Activated naive CD8-positive, alpha-beta T cell (primary cell): ENCODE data around the gene ADTRP.

ENCODE experiments used
- H3K27ac Mint-ChIP-seq: one replicate; pipeline ENCODE4 v1.8.0; 2021; ENCODE audit warnings: mixed read lengths
- H3K27me3 Mint-ChIP-seq: one replicate; pipeline ENCODE4 v1.8.0; 2021; ENCODE audit warnings: mixed read lengths
- H3K36me3 Mint-ChIP-seq: one replicate; pipeline ENCODE4 v1.8.0; 2021; ENCODE audit warnings: mixed read lengths
- H3K4me1 Mint-ChIP-seq: one replicate; pipeline ENCODE4 v1.8.0; 2021; ENCODE audit warnings: low read depth, mixed read lengths
- H3K4me3 Mint-ChIP-seq: one replicate; pipeline ENCODE4 v1.8.0; 2021; ENCODE audit warnings: mild to moderate bottlenecking, mixed read lengths
- H3K9me3 Mint-ChIP-seq: one replicate; pipeline ENCODE4 v1.8.0; 2021; ENCODE audit warnings: low read depth, mixed read lengths

ADTRP gene, protein sequence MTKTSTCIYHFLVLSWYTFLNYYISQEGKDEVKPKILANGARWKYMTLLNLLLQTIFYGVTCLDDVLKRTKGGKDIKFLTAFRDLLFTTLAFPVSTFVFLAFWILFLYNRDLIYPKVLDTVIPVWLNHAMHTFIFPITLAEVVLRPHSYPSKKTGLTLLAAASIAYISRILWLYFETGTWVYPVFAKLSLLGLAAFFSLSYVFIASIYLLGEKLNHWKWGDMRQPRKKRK

DNA sequence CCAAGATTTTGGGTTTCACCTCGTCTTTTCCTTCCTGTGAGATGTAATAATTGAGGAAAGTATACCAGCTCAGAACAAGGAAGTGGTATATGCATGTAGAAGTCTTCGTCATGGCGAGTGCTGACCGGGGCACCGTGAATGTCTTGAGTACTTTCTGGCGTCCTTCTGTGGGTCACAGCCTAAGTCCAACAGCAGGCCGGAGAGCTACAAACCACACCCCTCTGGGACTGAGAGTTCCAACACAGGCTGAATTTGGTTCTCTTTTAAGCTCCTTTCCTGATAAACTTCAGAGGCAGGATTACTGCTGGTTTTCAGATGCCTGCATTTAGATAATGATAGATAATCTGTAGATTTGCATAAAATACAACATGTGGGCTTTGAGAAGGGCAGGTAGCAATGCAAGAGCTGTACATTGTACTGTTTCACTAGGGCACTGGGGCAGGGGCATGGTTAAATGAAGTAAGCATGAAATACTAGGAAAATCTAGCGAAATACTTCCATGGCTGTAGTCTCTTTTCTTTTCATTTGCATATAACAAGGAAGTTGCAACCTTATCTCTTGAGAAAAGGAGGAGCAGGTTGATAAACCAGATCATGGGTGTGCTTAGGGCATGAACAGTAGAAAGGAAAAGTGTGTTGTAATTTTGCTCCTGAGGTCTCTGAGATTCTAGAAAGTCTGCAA is at the start of gene ADTRP:
ADTRP (minus strand) TSS at position 156 of the 681 bp plus-strand sequence; CDS start at position 112, 44 bp downstream.
- Mint-ChIP-seq H3K36me3 (no peaks in the 10 kb centered on the region), H3K4me3 (no peak within 1 kb of the TSS), H3K9me3 (no peaks in the 10 kb centered on the region), H3K27ac (no peak within 1 kb of the TSS), H3K4me1 (no peaks in the 10 kb centered on the region), H3K27me3 (no peaks in the 10 kb centered on the region)

DNA sequence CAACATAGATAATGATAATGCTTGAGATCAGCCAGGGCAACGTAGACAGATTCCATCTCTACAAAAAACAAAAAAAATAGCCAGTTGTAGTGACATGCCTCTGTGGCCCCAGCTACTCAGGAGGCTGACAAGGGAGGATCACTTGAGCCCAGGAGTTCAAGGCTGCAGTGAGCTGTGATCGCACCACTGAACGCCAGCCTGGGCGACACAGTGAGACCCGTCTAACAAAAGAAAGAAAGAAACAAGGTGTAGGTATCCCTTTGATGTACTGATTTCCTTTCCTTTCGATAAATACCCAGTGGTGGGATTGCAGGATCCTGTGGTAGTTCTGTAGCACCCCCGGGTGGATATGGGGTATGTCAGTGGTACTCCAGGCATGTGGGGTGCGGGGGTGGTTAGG is 48.2 kb upstream of the ADTRP start:
- Mint-ChIP-seq H3K27me3 (no peaks in the 10 kb centered on the region), H3K4me1 (peaks cover 11% of the 10 kb centered on the region), H3K9me3 (no peaks in the 10 kb centered on the region), H3K36me3 (no peaks in the 10 kb centered on the region), H3K4me3 (no peak overlapping the region), H3K27ac (no peak overlapping the region)

DNA sequence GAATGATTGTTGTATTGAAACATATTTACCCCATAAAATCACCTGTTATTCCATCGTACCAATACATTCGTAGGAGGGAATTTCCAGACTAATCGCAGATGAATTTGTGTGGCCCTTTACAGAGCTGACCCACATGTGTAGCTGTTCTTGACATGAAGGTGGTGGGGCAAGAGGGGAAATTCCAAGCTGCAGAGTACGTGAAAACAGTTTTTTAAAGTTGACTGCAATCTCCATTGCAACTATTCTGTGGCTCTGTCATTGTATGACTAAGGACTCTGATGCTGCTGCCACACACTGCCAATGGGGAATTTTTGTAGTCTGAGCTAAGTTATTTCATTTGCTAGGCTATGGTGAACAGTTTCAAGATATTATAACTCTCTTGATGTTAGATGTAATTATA is 46.4 kb upstream of the ADTRP start:
- H3K4me1 Mint-ChIP-seq = peaks cover 11% of the 10 kb centered on the region
- no peaks in the 10 kb centered on the region for H3K27me3 Mint-ChIP-seq
- H3K4me3 Mint-ChIP-seq = peak overlapping the region; percentile 54
- peak overlapping the region; percentile 61 for H3K27ac Mint-ChIP-seq
- H3K9me3 Mint-ChIP-seq = no peaks in the 10 kb centered on the region
- peaks cover under 1% of the 10 kb centered on the region for H3K36me3 Mint-ChIP-seq

DNA sequence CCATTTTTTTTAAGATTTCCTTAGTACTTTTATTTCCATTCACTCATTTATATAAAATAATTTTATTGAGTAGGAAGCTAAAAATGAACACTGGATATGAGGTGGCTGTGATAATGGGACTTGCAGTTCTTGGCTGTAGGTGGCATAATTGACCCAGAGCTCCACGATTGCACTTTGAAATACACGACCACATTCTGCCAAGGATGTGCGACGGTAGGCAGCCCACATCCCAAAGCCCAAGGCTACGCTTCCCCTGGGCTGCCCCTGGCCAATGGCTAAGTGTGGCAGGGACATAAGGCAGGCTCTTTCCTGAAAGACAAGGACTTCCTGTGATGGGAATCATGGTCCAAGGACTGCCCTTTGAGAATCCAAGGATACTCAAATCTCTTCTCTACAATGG is 43.7 kb upstream of the ADTRP start:
- Mint-ChIP-seq H3K4me1 (peaks cover 10% of the 10 kb centered on the region), H3K4me3 (no peak overlapping the region), H3K27me3 (no peaks in the 10 kb centered on the region), H3K27ac (no peak overlapping the region), H3K36me3 (peaks cover 8% of the 10 kb centered on the region), H3K9me3 (no peaks in the 10 kb centered on the region)

DNA sequence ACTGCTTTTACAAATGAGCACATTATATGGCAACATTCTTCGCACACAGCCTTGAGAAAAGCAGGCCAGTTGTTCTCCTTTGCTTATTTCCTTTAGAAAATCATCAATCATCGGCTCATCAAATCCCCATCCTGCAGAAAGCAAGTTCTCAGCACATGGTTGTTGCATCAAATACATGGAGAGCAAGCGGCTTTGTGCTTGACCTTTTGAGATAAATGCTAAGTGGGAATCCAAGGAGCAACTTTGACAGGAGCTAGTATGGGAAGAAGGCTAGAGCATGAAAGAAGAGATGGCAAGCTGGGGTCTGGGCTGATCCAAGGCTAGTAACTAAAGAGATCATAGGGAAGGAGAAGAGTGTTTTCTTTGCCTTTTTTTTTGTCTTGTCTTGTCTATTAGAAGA is 43.2 kb upstream of the ADTRP start:
- peaks cover 10% of the 10 kb centered on the region for H3K4me1 Mint-ChIP-seq
- H3K27me3 Mint-ChIP-seq = no peaks in the 10 kb centered on the region
- no peak overlapping the region for H3K4me3 Mint-ChIP-seq
- no peak overlapping the region for H3K27ac Mint-ChIP-seq
- H3K36me3 Mint-ChIP-seq = peaks cover 8% of the 10 kb centered on the region
- no peaks in the 10 kb centered on the region for H3K9me3 Mint-ChIP-seq

DNA sequence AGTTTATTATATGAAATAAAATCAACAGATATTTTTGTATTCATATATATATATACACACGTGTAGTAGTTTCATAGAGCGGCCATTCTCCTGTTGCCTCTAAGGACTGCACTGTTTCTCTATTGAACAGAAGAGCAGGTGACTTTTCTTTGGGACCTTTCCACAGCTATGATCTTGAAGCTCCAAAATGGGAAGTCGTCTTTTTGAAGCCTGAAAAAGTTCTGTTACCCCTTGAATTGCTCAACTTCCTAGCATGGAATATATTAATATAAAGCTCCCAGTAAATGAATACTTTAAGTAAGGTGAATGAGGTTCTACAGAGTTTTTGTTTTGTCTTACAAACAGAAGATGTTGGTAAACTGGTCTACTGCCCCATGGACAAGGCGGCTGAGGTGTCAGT is 42.2 kb upstream of the ADTRP start:
- H3K27me3 Mint-ChIP-seq = no peaks in the 10 kb centered on the region
- H3K27ac Mint-ChIP-seq = no peak overlapping the region
- H3K36me3 Mint-ChIP-seq = peaks cover 8% of the 10 kb centered on the region
- H3K4me1 Mint-ChIP-seq = peaks cover 10% of the 10 kb centered on the region
- no peak overlapping the region for H3K4me3 Mint-ChIP-seq
- H3K9me3 Mint-ChIP-seq = no peaks in the 10 kb centered on the region

DNA sequence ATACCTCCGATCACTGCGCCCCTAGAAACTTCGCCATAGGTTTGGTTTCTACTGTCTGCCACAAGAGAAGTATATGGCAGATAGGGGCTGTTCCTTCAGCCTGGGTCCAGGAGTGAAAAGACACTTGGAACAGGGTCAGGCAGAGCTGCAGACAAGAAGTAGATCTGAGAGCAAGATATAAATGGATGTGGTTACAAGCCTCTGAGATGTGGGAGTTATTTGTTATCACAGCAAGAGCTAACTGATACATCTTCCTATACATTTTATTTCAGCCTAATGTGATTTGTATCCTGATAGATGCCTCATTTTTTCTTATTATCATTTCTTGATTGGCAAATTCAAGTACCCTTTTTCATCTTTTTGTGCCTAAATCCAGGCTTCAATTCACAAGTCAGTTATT is 40.9 kb upstream of the ADTRP start:
- H3K27ac Mint-ChIP-seq = no peak overlapping the region
- no peak overlapping the region for H3K4me3 Mint-ChIP-seq
- peaks cover 8% of the 10 kb centered on the region for H3K36me3 Mint-ChIP-seq
- H3K9me3 Mint-ChIP-seq = no peaks in the 10 kb centered on the region
- peaks cover 1% of the 10 kb centered on the region for H3K4me1 Mint-ChIP-seq
- no peaks in the 10 kb centered on the region for H3K27me3 Mint-ChIP-seq

DNA sequence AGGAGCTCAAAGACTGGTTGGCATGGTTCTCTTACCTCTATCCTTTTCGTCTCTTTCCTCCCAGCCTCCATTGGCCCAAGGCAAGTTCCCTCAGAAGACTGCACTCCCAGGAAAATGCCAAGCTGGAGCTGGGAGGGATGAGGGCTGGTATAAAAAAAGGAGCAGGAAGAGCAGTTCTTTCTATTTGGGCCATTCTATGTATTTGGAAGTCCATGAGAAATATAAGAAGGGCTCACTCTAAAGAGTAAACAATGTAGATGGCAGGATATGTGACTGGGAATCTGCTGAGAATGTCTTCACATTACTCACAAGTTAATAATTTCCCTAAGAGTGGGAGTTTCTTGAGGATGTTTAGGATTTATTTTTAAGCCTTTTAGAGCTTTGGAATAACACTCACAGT is 36.6 kb upstream of the ADTRP start:
- no peaks in the 10 kb centered on the region for H3K27me3 Mint-ChIP-seq
- no peak overlapping the region for H3K27ac Mint-ChIP-seq
- H3K9me3 Mint-ChIP-seq = no peaks in the 10 kb centered on the region
- peaks cover 7% of the 10 kb centered on the region for H3K4me1 Mint-ChIP-seq
- H3K36me3 Mint-ChIP-seq = peaks cover 8% of the 10 kb centered on the region
- H3K4me3 Mint-ChIP-seq = no peak overlapping the region

DNA sequence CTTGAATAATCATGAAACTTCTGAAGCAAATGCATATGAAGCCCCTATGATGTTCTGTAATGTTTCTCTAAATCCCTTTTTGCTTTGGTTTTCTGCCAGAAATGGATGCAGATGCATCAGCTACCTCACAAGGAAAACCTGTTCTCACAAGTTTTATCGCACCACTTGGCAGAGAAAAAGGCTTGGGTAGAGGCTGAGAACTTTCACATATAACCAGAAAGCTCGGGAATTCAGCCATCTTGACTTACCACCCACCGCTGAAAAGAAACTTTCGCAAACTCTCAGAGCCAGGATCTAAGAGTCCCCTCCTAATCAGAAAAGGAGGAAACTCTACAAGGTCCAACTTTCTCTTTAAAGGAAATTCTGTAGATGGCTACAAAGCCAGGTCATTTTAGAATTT is 36.2 kb upstream of the ADTRP start:
- H3K9me3 Mint-ChIP-seq = no peaks in the 10 kb centered on the region
- no peaks in the 10 kb centered on the region for H3K27me3 Mint-ChIP-seq
- no peak overlapping the region for H3K4me3 Mint-ChIP-seq
- peaks cover 6% of the 10 kb centered on the region for H3K36me3 Mint-ChIP-seq
- H3K27ac Mint-ChIP-seq = no peak overlapping the region
- peaks cover 7% of the 10 kb centered on the region for H3K4me1 Mint-ChIP-seq

DNA sequence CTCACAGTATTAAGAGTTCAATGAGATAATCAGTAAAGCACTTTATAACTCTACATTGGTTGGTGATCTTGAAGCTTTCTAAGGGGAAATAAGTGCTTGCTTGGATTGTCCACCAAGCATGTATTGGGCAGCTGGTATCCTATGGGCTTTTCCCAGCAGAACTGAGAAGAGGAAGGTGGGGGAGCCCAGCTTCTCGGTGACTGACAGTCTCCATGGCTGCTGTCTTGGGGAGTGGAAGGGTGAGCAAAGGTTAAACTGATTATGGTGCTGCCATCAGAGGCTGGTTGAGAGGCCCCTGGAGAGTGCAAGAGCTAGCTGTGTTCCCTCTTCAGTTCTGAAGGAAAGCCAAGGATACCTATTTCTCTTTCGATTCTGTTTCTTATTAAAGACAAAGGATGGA is 35.5 kb upstream of the ADTRP start:
- Mint-ChIP-seq H3K4me1 (peaks cover 7% of the 10 kb centered on the region), H3K4me3 (no peak overlapping the region), H3K27me3 (no peaks in the 10 kb centered on the region), H3K27ac (no peak overlapping the region), H3K36me3 (no peaks in the 10 kb centered on the region), H3K9me3 (no peaks in the 10 kb centered on the region)

DNA sequence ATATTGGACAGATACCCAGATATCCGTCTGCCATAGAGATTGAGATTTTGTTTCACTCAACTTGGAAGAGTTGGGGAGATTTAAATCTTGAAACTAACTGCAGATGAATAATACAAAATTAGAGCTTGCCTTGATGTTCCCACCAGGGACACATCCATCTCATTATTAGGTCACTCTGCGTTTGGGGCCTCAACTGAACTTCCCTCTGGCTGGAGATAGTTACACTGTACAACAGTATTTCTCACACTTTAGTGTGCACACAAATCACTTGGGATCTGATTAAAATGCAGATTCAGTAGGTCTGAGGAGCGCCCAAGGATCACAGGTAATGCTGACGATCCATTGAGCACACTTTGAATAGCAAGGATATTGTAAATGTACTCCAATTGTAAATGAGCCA is 35.0 kb upstream of the ADTRP start:
- Mint-ChIP-seq H3K4me1 (peaks cover 7% of the 10 kb centered on the region), H3K27ac (no peak overlapping the region), H3K36me3 (no peaks in the 10 kb centered on the region), H3K9me3 (no peaks in the 10 kb centered on the region), H3K4me3 (no peak overlapping the region), H3K27me3 (no peaks in the 10 kb centered on the region)

DNA sequence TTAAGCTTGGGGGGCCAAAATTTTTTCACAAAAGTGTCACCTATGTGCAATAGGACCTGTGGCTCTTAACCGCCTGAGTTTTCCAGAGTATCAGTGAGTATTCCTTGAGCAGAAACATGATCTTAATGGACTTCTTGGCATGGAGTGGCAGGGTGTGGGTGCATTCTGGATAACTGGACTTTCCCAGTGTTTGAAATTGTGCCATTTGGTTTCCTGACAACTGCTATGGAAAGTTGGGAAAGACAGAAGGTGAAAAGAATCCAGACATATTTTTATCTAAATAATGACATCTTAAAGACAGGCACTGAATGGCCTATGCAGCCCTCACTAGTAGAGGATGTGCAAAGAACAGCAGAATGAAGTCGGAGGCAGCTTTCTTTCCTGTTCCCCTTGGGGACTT is 34.3 kb upstream of the ADTRP start:
- H3K27ac Mint-ChIP-seq = no peak overlapping the region
- H3K36me3 Mint-ChIP-seq = no peaks in the 10 kb centered on the region
- peaks cover 8% of the 10 kb centered on the region for H3K4me1 Mint-ChIP-seq
- H3K9me3 Mint-ChIP-seq = no peaks in the 10 kb centered on the region
- no peaks in the 10 kb centered on the region for H3K27me3 Mint-ChIP-seq
- no peak overlapping the region for H3K4me3 Mint-ChIP-seq

DNA sequence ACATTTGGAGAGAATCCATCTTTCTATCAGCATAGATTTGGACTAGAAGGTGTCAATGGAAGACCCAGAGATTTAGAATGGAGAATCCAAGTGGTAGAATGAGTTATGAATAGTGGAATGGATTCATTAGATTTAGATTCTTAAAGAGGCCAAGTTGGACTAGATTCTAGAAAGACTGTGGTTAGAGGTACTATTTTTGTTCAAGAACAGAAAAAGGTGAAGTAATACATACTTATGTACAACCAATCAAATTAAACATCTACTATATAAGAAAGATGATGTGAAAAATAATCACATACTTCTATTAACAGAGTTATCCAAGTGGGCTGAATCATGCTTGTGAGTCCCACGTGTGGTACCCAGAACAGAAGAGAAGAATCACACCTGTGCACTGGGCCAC is 33.8 kb upstream of the ADTRP start:
- Mint-ChIP-seq H3K27me3 (no peaks in the 10 kb centered on the region), H3K9me3 (no peaks in the 10 kb centered on the region), H3K4me3 (no peak overlapping the region), H3K4me1 (peaks cover 9% of the 10 kb centered on the region), H3K36me3 (no peaks in the 10 kb centered on the region), H3K27ac (no peak overlapping the region)

DNA sequence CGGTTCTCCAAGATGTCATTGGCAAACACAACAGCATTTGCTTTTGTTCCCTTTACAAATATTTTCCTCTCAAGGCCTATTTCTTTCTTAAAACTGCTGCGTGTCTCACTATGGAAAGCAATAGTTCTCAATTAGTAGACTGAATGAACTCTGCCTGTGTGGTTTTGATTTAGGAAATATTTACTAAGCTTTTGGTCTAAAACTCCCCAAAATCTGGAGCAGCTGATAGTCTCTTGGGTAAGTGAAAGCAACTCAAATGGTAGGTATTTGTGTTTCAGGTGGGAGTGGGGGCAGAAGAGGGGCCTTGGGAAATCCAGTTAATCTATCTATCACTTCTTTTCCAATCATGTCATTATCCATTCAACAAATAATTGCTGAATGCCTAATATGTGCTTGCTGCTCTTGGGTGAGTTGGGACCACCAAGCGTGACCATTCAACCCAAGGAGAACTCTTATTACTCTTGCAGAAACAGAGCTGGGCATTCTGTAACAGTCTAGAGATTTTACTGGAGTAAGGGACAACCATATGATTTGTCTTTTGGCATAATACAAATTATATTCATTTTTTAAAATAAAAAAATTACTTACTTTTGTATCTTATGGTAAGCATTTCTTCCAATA is 33.2 kb upstream of the ADTRP start:
- Mint-ChIP-seq H3K9me3 (no peaks in the 10 kb centered on the region), H3K27me3 (no peaks in the 10 kb centered on the region), H3K36me3 (no peaks in the 10 kb centered on the region), H3K4me1 (peaks cover 15% of the 10 kb centered on the region), H3K27ac (no peak overlapping the region), H3K4me3 (no peak overlapping the region)

DNA sequence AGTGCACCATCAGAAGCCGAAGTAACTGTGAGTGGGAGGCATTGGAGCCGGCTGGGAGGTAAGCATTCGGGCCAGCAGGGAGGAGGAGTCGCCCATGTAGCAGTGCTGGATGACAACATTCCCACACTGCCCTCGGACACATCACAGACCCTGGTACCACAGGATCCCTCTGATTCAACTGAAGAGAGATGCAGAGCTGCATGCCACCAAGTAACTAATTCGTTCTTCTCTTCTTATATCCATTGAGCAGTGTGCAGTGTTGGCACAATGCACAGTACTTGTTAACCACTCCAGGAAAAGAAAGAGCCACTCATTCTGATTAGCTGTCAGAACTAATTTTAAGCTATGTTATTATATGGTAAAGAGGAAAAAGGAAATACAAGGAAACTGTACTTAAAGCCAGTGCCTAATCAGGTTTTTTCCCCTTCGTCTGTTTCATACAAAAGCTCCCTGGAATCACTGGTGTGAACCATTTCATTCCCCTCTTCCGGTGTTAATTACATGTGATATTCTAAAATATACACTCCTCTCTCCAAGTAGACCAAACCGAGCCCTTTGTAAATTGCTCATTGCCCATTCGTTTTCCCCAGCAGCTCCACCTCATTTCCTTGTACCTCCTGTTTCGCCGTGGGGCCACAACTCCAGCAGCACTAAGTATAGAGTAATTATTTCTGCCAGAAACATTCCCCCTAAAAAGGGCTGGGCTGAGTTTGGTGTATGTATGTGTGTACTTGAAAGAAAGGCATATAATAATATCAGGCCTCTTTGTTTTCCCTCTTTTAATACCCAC is 32.4 kb upstream of the ADTRP start:
- H3K27ac Mint-ChIP-seq = peak overlapping the region; percentile 31
- H3K36me3 Mint-ChIP-seq = no peaks in the 10 kb centered on the region
- H3K9me3 Mint-ChIP-seq = no peaks in the 10 kb centered on the region
- no peak overlapping the region for H3K4me3 Mint-ChIP-seq
- H3K4me1 Mint-ChIP-seq = peaks cover 22% of the 10 kb centered on the region
- no peaks in the 10 kb centered on the region for H3K27me3 Mint-ChIP-seq
